Neural progenitor cell (in vitro differentiated cells): ENCODE data around the gene PARVG. TPM values are rescaled to one million over a fixed set of nuclear protein-coding genes. Genes with fewer than 3 reads are reported as not detected.

Experiments
- DNase-seq: peaks from one replicate; pipeline ENCODE4 v3.0.0-alpha.2; 2016; ENCODE audit warnings: low spot score
- H2AFZ ChIP-seq: fragments of 200-600 bp; sonication (generic); replicated peaks from 2 replicates; pipeline ENCODE4 v1.6.1; 2016; ENCODE audit warnings: antibody characterized with exemption
- H3F3A ChIP-seq: fragments of 200-600 bp; sonication (generic); 2 replicates; pipeline ENCODE4 v1.6.1; 2016; ENCODE audit warnings: antibody characterized with exemption, low read depth
- H3K27ac ChIP-seq: fragments of 200-600 bp; sonication (generic); 2 replicates; pipeline ENCODE4 v1.5.1; 2016; ENCODE audit warnings: mild to moderate bottlenecking
- H3K27me3 ChIP-seq: fragments of 200-600 bp; sonication (generic); 2 replicates; pipeline ENCODE4 v1.6.1; 2016; ENCODE audit warnings: mild to moderate bottlenecking, moderate library complexity
- H3K36me3 ChIP-seq: fragments of 200-600 bp; sonication (generic); 2 replicates; pipeline ENCODE4 v1.5.1; 2016
- H3K4me1 ChIP-seq: fragments of 200-600 bp; sonication (generic); 2 replicates; pipeline ENCODE4 v1.6.1; 2016; ENCODE audit warnings: mixed run types
- H3K4me2 ChIP-seq: fragments of 200-600 bp; sonication (generic); 2 replicates; pipeline ENCODE4 v1.6.1; 2016
- H3K4me3 ChIP-seq: fragments of 200-600 bp; sonication (generic); 2 replicates; pipeline ENCODE4 v1.5.1; 2016
- H3K79me2 ChIP-seq: fragments of 200-600 bp; sonication (generic); 2 replicates; pipeline ENCODE4 v1.6.1; 2016; ENCODE audit warnings: low read depth
- H3K9ac ChIP-seq: fragments of 200-600 bp; sonication (generic); 2 replicates; pipeline ENCODE4 v1.6.1; 2016
- H3K9me3 ChIP-seq: fragments of 200-600 bp; sonication (generic); 2 replicates; pipeline ENCODE4 v1.5.1; 2016; ENCODE audit warnings: low read depth
- H4K20me1 ChIP-seq: fragments of 200-600 bp; sonication (generic); 2 replicates; pipeline ENCODE4 v1.6.1; 2016; ENCODE audit warnings: low read depth
- H3K27ac Mint-ChIP-seq: 3 replicates; pipeline ENCODE4 v1.8.0; 2021; ENCODE audit warnings: mixed read lengths
- H3K27me3 Mint-ChIP-seq: 2 replicates; pipeline ENCODE4 v1.8.0; 2022; ENCODE audit warnings: low read depth, mild to moderate bottlenecking, inconsistent platforms, moderate library complexity, mixed read lengths; ENCODE audit not compliant: insufficient read depth
- H3K36me3 Mint-ChIP-seq: 3 replicates; pipeline ENCODE4 v1.8.0; 2021; ENCODE audit warnings: mixed read lengths
- H3K4me1 Mint-ChIP-seq: 3 replicates; pipeline ENCODE4 v1.8.0; 2021; ENCODE audit warnings: mixed read lengths
- H3K4me3 Mint-ChIP-seq: 3 replicates; pipeline ENCODE4 v1.8.0; 2021; ENCODE audit warnings: mild to moderate bottlenecking, moderate library complexity, mixed read lengths
- H3K9me3 Mint-ChIP-seq: 3 replicates; pipeline ENCODE4 v1.8.0; 2020; ENCODE audit warnings: mixed read lengths
- CTCF ChIP-seq: fragments of 200-600 bp; sonication (generic); IDR thresholded peaks from 2 replicates; pipeline ENCODE4 v1.5.1; 2017; ENCODE audit warnings: antibody characterized with exemption, mild to moderate bottlenecking
- EZH2 ChIP-seq: fragments of 200-600 bp; sonication (generic); IDR thresholded peaks from 2 replicates; pipeline ENCODE4 v1.6.1; 2017; ENCODE audit warnings: antibody characterized with exemption, mild to moderate bottlenecking, moderate library complexity
- EZH2phosphoT487 ChIP-seq: fragments of 200-600 bp; sonication (generic); IDR thresholded peaks from 2 replicates; pipeline ENCODE4 v1.6.1; 2017; ENCODE audit warnings: antibody characterized with exemption
- total RNA-seq: library from RNA; depleted of rRNA; stranded (reverse); fragments of >200 nt; gene quantifications from 2 replicates; pipeline ENCODE4 v1.2.3, GENCODE V29; 2015; ENCODE audit warnings: low replicate concordance

Gene PARVG
- total RNA-seq, 1 donor from 2014 or later: not detected

- DNase-seq: no peak
- Histone ChIP-seq H3K4me1 (peaks cover 14% of the 10 kb centered on the region), H3K4me3 (no peak overlapping the region), H3K36me3 (no peaks in the 10 kb centered on the region), H3K9me3 (no peaks in the 10 kb centered on the region), H3K27me3 (no peaks in the 10 kb centered on the region), H3K79me2 (no peaks in the 10 kb centered on the region), H3F3A (no peaks in the 10 kb centered on the region), H2AFZ (no peak overlapping the region), H3K27ac (no peak overlapping the region), H3K9ac (no peak overlapping the region), H4K20me1 (no peaks in the 10 kb centered on the region), H3K4me2 (no peak overlapping the region)
- Mint-ChIP-seq H3K27ac (no peak overlapping the region), H3K27me3 (peaks cover 5% of the 10 kb centered on the region), H3K9me3 (no peaks in the 10 kb centered on the region), H3K36me3 (no peaks in the 10 kb centered on the region), H3K4me3 (no peak overlapping the region), H3K4me1 (peaks cover 8% of the 10 kb centered on the region)
- TF ChIP-seq CTCF (no peak), EZH2phosphoT487 (no peak), EZH2 (no peak)
Measured at GRCh38 chr22:44200451-44200850, 19.7 kb downstream of the PARVG start.

- Histone ChIP-seq H3K4me3 (no peak overlapping the region), H3K9ac (no peak overlapping the region), H4K20me1 (no peaks in the 10 kb centered on the region), H3K27ac (no peak overlapping the region), H3K79me2 (no peaks in the 10 kb centered on the region), H3K4me2 (no peak overlapping the region), H3K27me3 (no peaks in the 10 kb centered on the region), H3F3A (no peaks in the 10 kb centered on the region), H3K36me3 (no peaks in the 10 kb centered on the region), H3K9me3 (no peaks in the 10 kb centered on the region), H2AFZ (no peak overlapping the region), H3K4me1 (peaks cover 8% of the 10 kb centered on the region)
- no peaks in the 10 kb centered on the region for H3K9me3 Mint-ChIP-seq
- no peaks in the 10 kb centered on the region for H3K36me3 Mint-ChIP-seq
- H3K4me1 Mint-ChIP-seq: peaks cover 6% of the 10 kb centered on the region
- TF ChIP-seq CTCF (no peak), EZH2 (no peak), EZH2phosphoT487 (no peak)
- H3K4me3 Mint-ChIP-seq: no peak overlapping the region
- H3K27me3 Mint-ChIP-seq: peaks cover 5% of the 10 kb centered on the region
- DNase-seq: no peak
- no peak overlapping the region for H3K27ac Mint-ChIP-seq
Measured at GRCh38 chr22:44200855-44201550, 20.3 kb downstream of the PARVG start.

GRCh38 chr22:44201665-44202064, 20.9 kb downstream of the PARVG start:
- Histone ChIP-seq H2AFZ (no peak overlapping the region), H3K79me2 (no peaks in the 10 kb centered on the region), H3K27ac (no peak overlapping the region), H3K27me3 (no peaks in the 10 kb centered on the region), H3K9ac (no peak overlapping the region), H3K9me3 (no peaks in the 10 kb centered on the region), H4K20me1 (no peaks in the 10 kb centered on the region), H3K4me2 (no peak overlapping the region), H3F3A (no peaks in the 10 kb centered on the region), H3K36me3 (no peaks in the 10 kb centered on the region), H3K4me1 (peaks cover 3% of the 10 kb centered on the region), H3K4me3 (no peak overlapping the region)
- peaks cover 3% of the 10 kb centered on the region for H3K4me1 Mint-ChIP-seq
- H3K4me3 Mint-ChIP-seq: no peak overlapping the region
- H3K9me3 Mint-ChIP-seq: no peaks in the 10 kb centered on the region
- no peaks in the 10 kb centered on the region for H3K36me3 Mint-ChIP-seq
- peaks cover 5% of the 10 kb centered on the region for H3K27me3 Mint-ChIP-seq
- TF ChIP-seq EZH2phosphoT487 (no peak), EZH2 (no peak), CTCF (no peak)
- peak overlapping the region; percentile 79 for H3K27ac Mint-ChIP-seq
- no peak for DNase-seq
